Keratinocyte (primary cell): ENCODE results near the gene TMEM245.

Experiments used
- CTCF ChIP-seq, 3 experiments: IDR thresholded peaks in 1 of 3; conservative IDR thresholded peaks in 1 of 3; optimal IDR thresholded peaks in 1 of 3; 2 replicates in 2 of 3; 3 replicates in 1 of 3; pipeline versions ENCODE3 to v1.5.1; 2011; ENCODE audit warnings: low read length in 3 of 3, mild to moderate bottlenecking in 3 of 3, moderate library complexity in 2 of 3, control low read depth in 1 of 3, inconsistent platforms in 1 of 3; ENCODE audit not compliant: insufficient read depth in 2 of 3; ENCODE audit errors: extremely low read depth in 1 of 3
- EZH2 ChIP-seq: IDR thresholded peaks from one replicate; pipeline ENCODE4 v1.6.1; 2012; ENCODE audit warnings: inconsistent platforms, mild to moderate bottlenecking, low read length, moderate library complexity

GRCh38 chr9:109100543-109101201 is 19.1 kb downstream of the TMEM245 start:
- no peak for TF ChIP-seq CTCF (optimal IDR thresholded peaks at IDR 0.05 in 1 of 3, IDR thresholded peaks at IDR 0.05 in 1 of 3, conservative IDR thresholded peaks at IDR 0.05 in 1 of 3; ENCODE audit: extremely low read depth in 1 of 3, insufficient read depth in 2 of 3, low read length in 3 of 3)
- no peak for TF ChIP-seq EZH2
